ENCODE results near the gene TTC24. TPM values are rescaled to one million over a fixed set of nuclear protein-coding genes. Genes with fewer than 3 reads are reported as not detected.

Gene TTC24
- total and polyA plus RNA-seq, 10 of the 15 experiments (the other 5 are each of a cell fraction or from before 2014, with no cell fraction given) = 0.05 to 6.4 (median 2.9) TPM; not detected in 1

DNA sequence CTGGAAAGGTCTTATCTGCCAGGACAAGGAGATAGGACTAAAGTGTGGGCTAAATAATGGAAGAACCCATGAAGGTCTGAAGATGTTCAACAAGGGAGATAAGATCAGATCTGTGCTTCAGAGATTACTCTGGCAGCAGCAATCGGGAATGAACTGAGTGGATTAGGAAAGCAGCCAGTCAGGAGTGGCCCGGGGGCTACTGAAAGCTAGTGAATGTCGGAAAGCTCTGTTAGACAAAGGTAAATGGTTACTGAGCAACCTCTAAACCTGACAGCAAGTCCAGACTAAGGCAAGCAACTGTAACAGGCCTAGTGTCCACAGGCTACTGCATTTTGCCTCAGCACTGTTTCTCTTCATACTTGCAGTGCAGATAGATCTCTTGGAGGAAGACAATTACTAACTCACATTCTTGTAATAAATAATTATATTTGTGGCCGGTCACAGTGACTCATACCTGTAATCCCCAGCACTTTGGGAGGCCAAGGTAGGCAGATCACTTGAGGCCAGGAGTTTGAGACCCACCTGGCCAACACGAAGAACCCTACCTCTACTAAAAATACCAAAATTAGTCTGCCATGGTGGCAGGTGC, 19.6 kb upstream of the TTC24 start:
- SMC1A ChIA-PET (ENCODE audit: uncharacterized antibody, unreplicated experiment) = interaction anchor here (1.1 kb wide), 1 partner anchor 11 kb away, joined by 3 read pairs; no protein-coding TSS in a partner anchor
- RAD21 ChIA-PET (ENCODE audit: unreplicated experiment) = no interaction called here
- DNase-seq (ENCODE audit: low read depth, low spot score) (no peak), ATAC-seq (no peak), FAIRE-seq (no peak)
- Histone ChIP-seq H3K79me2 (ENCODE audit: control insufficient read depth, insufficient read depth, low read length) (no peaks in the 10 kb centered on the region), H3K27ac (ENCODE audit: control insufficient read depth, insufficient read depth) (no peak overlapping the region), H4K20me1 (ENCODE audit: control insufficient read depth, insufficient read depth) (no peaks in the 10 kb centered on the region), H3K4me3 (no peak overlapping the region), H3K9ac (ENCODE audit: control insufficient read depth, insufficient read depth, low read length) (no peak overlapping the region), H3K27me3 (replicated peaks in 1 of 2; ENCODE audit: control insufficient read depth in 2 of 2, insufficient read depth in 2 of 2, low read length in 1 of 2) (no peaks in the 10 kb centered on the region), H3K4me2 (ENCODE audit: control insufficient read depth, insufficient read depth) (no peak overlapping the region), H3K9me3 (replicated peaks; ENCODE audit: control insufficient read depth, insufficient read depth, low read length) (no peaks in the 10 kb centered on the region), H3K4me1 (ENCODE audit: control insufficient read depth, insufficient read depth, low read length) (no peaks in the 10 kb centered on the region), H3K36me3 (ENCODE audit: control insufficient read depth in 2 of 2, insufficient read depth in 2 of 2, low read length in 1 of 2) (peaks cover 0 to 2% of the 10 kb centered on the region in 2 experiments; a peak in 1 of 4 replicates), H2AFZ (ENCODE audit: control insufficient read depth, low read depth, low read length) (no peak overlapping the region)
- WGBS (ENCODE audit: insufficient coverage, insufficient replicate concordance, low lambda C conversion rate, missing lambda C conversion rate) = 59% methylated on average over 5 of the region's 5 CpGs
- BruUV-seq (replicated peaks) = no TSS peak
- CTCF ChIA-PET = interaction anchor here (0.6 kb wide), 1 partner anchor 156 kb away, joined by 4 read pairs; no protein-coding TSS in a partner anchor
- in situ Hi-C loops (cut with MboI) (no loop called here), intact Hi-C loops (cut with micrococcal nuclease; ENCODE audit: unreplicated experiment) (no loop called here)
- POLR2A ChIA-PET = no interaction called here
- TF ChIP-seq CHD1 (IDR thresholded peaks at IDR 0.05; ENCODE audit: low read depth, low read length) = no peak
- no peak for TF ChIP-seq HDAC6 (IDR thresholded peaks at IDR 0.05; ENCODE audit: unreplicated experiment)
- TF ChIP-seq, protein P1, sequence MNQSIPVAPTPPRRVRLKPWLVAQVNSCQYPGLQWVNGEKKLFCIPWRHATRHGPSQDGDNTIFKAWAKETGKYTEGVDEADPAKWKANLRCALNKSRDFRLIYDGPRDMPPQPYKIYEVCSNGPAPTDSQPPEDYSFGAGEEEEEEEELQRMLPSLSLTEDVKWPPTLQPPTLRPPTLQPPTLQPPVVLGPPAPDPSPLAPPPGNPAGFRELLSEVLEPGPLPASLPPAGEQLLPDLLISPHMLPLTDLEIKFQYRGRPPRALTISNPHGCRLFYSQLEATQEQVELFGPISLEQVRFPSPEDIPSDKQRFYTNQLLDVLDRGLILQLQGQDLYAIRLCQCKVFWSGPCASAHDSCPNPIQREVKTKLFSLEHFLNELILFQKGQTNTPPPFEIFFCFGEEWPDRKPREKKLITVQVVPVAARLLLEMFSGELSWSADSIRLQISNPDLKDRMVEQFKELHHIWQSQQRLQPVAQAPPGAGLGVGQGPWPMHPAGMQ (IDR thresholded peaks at IDR 0.05; ENCODE audit: borderline replicate concordance) = no peak
- TF ChIP-seq, protein P2, sequence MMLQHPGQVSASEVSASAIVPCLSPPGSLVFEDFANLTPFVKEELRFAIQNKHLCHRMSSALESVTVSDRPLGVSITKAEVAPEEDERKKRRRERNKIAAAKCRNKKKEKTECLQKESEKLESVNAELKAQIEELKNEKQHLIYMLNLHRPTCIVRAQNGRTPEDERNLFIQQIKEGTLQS (IDR thresholded peaks at IDR 0.05; ENCODE audit: borderline replicate concordance, extremely low read depth, low read depth, low read length) = no peak
- no peak for TF ChIP-seq FOXM1 (IDR thresholded peaks at IDR 0.05; ENCODE audit: low read depth, low read length)
- TF ChIP-seq, protein P3, sequence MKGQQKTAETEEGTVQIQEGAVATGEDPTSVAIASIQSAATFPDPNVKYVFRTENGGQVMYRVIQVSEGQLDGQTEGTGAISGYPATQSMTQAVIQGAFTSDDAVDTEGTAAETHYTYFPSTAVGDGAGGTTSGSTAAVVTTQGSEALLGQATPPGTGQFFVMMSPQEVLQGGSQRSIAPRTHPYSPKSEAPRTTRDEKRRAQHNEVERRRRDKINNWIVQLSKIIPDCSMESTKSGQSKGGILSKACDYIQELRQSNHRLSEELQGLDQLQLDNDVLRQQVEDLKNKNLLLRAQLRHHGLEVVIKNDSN (IDR thresholded peaks at IDR 0.05; ENCODE audit: borderline replicate concordance, extremely low read length, insufficient read depth, low read depth, low read length) = no peak
- TF ChIP-seq, protein P4, sequence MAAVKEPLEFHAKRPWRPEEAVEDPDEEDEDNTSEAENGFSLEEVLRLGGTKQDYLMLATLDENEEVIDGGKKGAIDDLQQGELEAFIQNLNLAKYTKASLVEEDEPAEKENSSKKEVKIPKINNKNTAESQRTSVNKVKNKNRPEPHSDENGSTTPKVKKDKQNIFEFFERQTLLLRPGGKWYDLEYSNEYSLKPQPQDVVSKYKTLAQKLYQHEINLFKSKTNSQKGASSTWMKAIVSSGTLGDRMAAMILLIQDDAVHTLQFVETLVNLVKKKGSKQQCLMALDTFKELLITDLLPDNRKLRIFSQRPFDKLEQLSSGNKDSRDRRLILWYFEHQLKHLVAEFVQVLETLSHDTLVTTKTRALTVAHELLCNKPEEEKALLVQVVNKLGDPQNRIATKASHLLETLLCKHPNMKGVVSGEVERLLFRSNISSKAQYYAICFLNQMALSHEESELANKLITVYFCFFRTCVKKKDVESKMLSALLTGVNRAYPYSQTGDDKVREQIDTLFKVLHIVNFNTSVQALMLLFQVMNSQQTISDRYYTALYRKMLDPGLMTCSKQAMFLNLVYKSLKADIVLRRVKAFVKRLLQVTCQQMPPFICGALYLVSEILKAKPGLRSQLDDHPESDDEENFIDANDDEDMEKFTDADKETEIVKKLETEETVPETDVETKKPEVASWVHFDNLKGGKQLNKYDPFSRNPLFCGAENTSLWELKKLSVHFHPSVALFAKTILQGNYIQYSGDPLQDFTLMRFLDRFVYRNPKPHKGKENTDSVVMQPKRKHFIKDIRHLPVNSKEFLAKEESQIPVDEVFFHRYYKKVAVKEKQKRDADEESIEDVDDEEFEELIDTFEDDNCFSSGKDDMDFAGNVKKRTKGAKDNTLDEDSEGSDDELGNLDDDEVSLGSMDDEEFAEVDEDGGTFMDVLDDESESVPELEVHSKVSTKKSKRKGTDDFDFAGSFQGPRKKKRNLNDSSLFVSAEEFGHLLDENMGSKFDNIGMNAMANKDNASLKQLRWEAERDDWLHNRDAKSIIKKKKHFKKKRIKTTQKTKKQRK (IDR thresholded peaks at IDR 0.05; ENCODE audit: low read depth, low read length) = no peak
- TF ChIP-seq, protein P5, sequence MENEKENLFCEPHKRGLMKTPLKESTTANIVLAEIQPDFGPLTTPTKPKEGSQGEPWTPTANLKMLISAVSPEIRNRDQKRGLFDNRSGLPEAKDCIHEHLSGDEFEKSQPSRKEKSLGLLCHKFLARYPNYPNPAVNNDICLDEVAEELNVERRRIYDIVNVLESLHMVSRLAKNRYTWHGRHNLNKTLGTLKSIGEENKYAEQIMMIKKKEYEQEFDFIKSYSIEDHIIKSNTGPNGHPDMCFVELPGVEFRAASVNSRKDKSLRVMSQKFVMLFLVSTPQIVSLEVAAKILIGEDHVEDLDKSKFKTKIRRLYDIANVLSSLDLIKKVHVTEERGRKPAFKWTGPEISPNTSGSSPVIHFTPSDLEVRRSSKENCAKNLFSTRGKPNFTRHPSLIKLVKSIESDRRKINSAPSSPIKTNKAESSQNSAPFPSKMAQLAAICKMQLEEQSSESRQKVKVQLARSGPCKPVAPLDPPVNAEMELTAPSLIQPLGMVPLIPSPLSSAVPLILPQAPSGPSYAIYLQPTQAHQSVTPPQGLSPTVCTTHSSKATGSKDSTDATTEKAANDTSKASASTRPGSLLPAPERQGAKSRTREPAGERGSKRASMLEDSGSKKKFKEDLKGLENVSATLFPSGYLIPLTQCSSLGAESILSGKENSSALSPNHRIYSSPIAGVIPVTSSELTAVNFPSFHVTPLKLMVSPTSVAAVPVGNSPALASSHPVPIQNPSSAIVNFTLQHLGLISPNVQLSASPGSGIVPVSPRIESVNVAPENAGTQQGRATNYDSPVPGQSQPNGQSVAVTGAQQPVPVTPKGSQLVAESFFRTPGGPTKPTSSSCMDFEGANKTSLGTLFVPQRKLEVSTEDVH (IDR thresholded peaks at IDR 0.05; ENCODE audit: low read depth, partially characterized antibody) = no peak
- TF ChIP-seq, protein P6, sequence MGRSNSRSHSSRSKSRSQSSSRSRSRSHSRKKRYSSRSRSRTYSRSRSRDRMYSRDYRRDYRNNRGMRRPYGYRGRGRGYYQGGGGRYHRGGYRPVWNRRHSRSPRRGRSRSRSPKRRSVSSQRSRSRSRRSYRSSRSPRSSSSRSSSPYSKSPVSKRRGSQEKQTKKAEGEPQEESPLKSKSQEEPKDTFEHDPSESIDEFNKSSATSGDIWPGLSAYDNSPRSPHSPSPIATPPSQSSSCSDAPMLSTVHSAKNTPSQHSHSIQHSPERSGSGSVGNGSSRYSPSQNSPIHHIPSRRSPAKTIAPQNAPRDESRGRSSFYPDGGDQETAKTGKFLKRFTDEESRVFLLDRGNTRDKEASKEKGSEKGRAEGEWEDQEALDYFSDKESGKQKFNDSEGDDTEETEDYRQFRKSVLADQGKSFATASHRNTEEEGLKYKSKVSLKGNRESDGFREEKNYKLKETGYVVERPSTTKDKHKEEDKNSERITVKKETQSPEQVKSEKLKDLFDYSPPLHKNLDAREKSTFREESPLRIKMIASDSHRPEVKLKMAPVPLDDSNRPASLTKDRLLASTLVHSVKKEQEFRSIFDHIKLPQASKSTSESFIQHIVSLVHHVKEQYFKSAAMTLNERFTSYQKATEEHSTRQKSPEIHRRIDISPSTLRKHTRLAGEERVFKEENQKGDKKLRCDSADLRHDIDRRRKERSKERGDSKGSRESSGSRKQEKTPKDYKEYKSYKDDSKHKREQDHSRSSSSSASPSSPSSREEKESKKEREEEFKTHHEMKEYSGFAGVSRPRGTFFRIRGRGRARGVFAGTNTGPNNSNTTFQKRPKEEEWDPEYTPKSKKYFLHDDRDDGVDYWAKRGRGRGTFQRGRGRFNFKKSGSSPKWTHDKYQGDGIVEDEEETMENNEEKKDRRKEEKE (IDR thresholded peaks at IDR 0.05) = no peak

Data from GM12878 (cell line).